Skeletal muscle tissue (tissue), 4 donors: ENCODE data around the gene EPAS1. TPM values are rescaled to one million over a fixed set of nuclear protein-coding genes. Genes with fewer than 3 reads are reported as not detected.

Experiments
- H3K27ac ChIP-seq: one replicate; pipeline ENCODE4 v1.7.0; 2013; ENCODE audit warnings: mild to moderate bottlenecking, low read depth, low read length, inconsistent platforms
- H3K27me3 ChIP-seq, 3 donors: one replicate each; pipeline ENCODE4 v1.7.0; 2013; ENCODE audit warnings: low read length in 3 of 3; ENCODE audit not compliant: control insufficient read depth in 3 of 3, insufficient read depth in 3 of 3
- H3K36me3 ChIP-seq, 3 donors: one replicate each; pipeline ENCODE4 v1.7.0; 2013; ENCODE audit warnings: low read length in 3 of 3; ENCODE audit not compliant: control insufficient read depth in 3 of 3, insufficient read depth in 3 of 3
- H3K4me1 ChIP-seq, 3 donors: one replicate each; pipeline ENCODE4 v1.7.0; 2013; ENCODE audit warnings: low read length in 3 of 3, mild to moderate bottlenecking in 3 of 3; ENCODE audit not compliant: control insufficient read depth in 3 of 3, insufficient read depth in 3 of 3
- H3K4me3 ChIP-seq, 3 donors: one replicate each; pipeline ENCODE4 v1.7.0; 2013; ENCODE audit warnings: low read length in 3 of 3
- H3K9ac ChIP-seq, 3 donors: one replicate each; pipeline ENCODE4 v1.7.0; 2013; ENCODE audit warnings: low read length in 3 of 3, mild to moderate bottlenecking in 3 of 3, moderate library complexity in 2 of 3, low read depth in 1 of 3
- H3K9me3 ChIP-seq, 3 donors: one replicate each; pipeline ENCODE4 v1.7.0; 2013; ENCODE audit warnings: low read length in 3 of 3; ENCODE audit not compliant: control insufficient read depth in 3 of 3
- total RNA-seq: library from RNA; depleted of rRNA; stranded (reverse); fragments of >200 nt; gene quantifications from one replicate; pipeline ENCODE4 v1.2.3, GENCODE V29; 2014
- donor health status: Osteomylitis.

EPAS1 gene
- total RNA-seq, 1 donor from 2014 or later, result 13.6 TPM

DNA sequence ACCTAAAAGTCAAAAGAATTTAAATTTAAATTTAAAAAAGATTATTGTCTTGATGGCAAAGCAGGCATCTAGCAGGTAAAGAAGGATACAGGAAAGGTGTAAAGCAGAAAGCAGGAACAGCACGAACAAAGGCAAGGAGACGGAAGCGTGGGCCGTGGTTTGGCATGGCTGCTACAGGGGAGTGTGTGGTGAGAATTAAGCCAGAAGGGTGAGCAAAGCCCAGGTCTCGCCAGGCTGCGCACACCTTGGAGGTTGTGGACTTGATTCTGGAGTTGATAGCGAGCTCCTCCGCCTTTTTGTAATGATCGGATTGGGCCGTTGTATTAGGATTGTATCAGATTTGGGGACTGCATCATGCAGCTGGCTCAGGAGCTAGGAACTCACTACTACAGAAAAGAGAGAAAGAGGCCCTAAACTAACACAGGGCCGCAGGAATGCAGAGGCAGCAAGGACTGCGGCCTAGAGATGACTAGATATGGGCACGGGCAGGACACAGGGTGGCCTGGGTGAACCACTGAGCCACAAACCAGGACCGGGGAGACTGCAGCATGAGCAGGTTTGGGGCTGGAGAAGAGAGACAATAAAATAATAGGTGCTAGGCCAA, 110.7 kb downstream of the EPAS1 start:
- no peaks in the 10 kb centered on the region for H3K27me3 ChIP-seq
- H3K27ac ChIP-seq, result no peak overlapping the region
- H3K4me1 ChIP-seq, result peaks cover 0 to 10% (median 8%) of the 10 kb centered on the region in 3 donors
- H3K9ac ChIP-seq, result no peak overlapping the region
- H3K4me3 ChIP-seq, result no peak overlapping the region
- no peaks in the 10 kb centered on the region for H3K9me3 ChIP-seq
- no peaks in the 10 kb centered on the region for H3K36me3 ChIP-seq

GRCh38 chr2:46409756-46410155, 112.5 kb downstream of the EPAS1 start:
- H3K4me3 ChIP-seq, result no peak overlapping the region
- H3K27ac ChIP-seq, result no peak overlapping the region
- no peaks in the 10 kb centered on the region for H3K36me3 ChIP-seq
- peaks cover 0 to 10% (median 8%) of the 10 kb centered on the region in 3 donors for H3K4me1 ChIP-seq
- no peak overlapping the region for H3K9ac ChIP-seq
- no peaks in the 10 kb centered on the region for H3K27me3 ChIP-seq
- H3K9me3 ChIP-seq, result no peaks in the 10 kb centered on the region

GRCh38 chr2:46410273-46411244, 113.4 kb downstream of the EPAS1 start:
- Histone ChIP-seq H3K4me1 (peaks cover 0 to 10% (median 8%) of the 10 kb centered on the region in 3 donors), H3K4me3 (no peak overlapping the region), H3K36me3 (no peaks in the 10 kb centered on the region), H3K27me3 (no peaks in the 10 kb centered on the region), H3K9me3 (no peaks in the 10 kb centered on the region), H3K9ac (no peak overlapping the region), H3K27ac (no peak overlapping the region)

- H3K9ac ChIP-seq, result no peak overlapping the region
- peaks cover 0 to 10% (median 8%) of the 10 kb centered on the region in 3 donors for H3K4me1 ChIP-seq
- no peak overlapping the region for H3K27ac ChIP-seq
- H3K4me3 ChIP-seq, result no peak overlapping the region
- H3K27me3 ChIP-seq, result no peaks in the 10 kb centered on the region
- no peaks in the 10 kb centered on the region for H3K9me3 ChIP-seq
- H3K36me3 ChIP-seq, result no peaks in the 10 kb centered on the region
These were observed 114.0 kb downstream of the EPAS1 start for GRCh38 chr2:46411245-46411641.

GRCh38 chr2:46411985-46412384, 114.8 kb downstream of the EPAS1 start:
- Histone ChIP-seq H3K9ac (no peak overlapping the region), H3K4me1 (peaks cover 0 to 10% (median 8%) of the 10 kb centered on the region in 3 donors), H3K36me3 (no peaks in the 10 kb centered on the region), H3K27ac (no peak overlapping the region), H3K9me3 (peaks cover 0 to 3% (median 0%) of the 10 kb centered on the region in 3 donors), H3K27me3 (no peaks in the 10 kb centered on the region), H3K4me3 (no peak overlapping the region)

- Histone ChIP-seq H3K36me3 (no peaks in the 10 kb centered on the region), H3K9ac (no peak overlapping the region), H3K4me1 (peaks cover 0 to 10% (median 8%) of the 10 kb centered on the region in 3 donors), H3K9me3 (peaks cover 0 to 7% (median 0%) of the 10 kb centered on the region in 3 donors), H3K4me3 (no peak overlapping the region), H3K27ac (no peak overlapping the region), H3K27me3 (no peaks in the 10 kb centered on the region)
These were observed 115.9 kb downstream of the EPAS1 start for GRCh38 chr2:46413111-46413510.

DNA sequence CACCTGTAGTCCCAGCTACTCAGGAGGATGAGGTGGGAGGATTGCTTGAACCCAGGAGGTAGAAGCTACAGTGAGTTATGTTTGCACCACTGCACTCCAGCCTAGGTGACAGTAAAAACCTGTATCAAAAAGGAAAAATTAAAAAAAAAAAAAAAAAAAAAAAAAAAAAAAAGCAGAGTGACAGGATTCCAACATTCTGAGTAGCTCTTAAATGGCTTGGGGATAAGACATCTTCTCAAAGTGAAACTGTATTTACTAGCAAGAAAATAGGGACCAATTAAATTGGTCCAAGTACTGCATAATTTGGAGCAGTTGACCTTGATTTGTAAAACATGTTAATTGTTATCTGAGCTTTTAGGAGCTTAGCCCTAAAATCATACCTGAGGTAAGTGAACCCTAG, 116.4 kb downstream of the EPAS1 start:
- H3K9me3 ChIP-seq, result peaks cover 0 to 7% (median 0%) of the 10 kb centered on the region in 3 donors
- no peaks in the 10 kb centered on the region for H3K27me3 ChIP-seq
- no peak overlapping the region for H3K9ac ChIP-seq
- H3K27ac ChIP-seq, result no peak overlapping the region
- H3K4me1 ChIP-seq, result peaks cover 0 to 10% (median 6%) of the 10 kb centered on the region in 3 donors
- H3K36me3 ChIP-seq, result no peaks in the 10 kb centered on the region
- no peak overlapping the region for H3K4me3 ChIP-seq

DNA sequence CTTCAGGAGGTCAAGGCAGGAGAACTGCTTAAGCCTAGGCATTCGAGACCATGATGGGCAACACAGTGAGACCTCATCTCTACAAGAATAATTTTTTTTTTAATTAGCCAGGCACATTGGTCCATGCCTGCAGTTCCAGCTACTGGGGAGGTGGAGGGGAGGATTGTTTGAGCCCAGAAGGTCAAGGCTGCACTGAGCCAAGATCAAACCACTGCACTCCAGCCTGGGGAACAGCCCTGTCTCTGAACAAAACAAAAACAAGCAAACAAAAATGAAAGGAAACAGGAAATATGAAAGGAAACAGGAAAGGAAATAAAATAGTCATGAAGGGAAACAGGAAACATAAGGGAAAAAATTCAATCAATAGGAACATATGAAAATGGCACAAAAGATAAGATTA, 117.5 kb downstream of the EPAS1 start:
- peaks cover 0 to 7% (median 0%) of the 10 kb centered on the region in 3 donors for H3K9me3 ChIP-seq
- peaks cover 0 to 8% (median 3%) of the 10 kb centered on the region in 3 donors for H3K4me1 ChIP-seq
- no peak overlapping the region for H3K9ac ChIP-seq
- no peaks in the 10 kb centered on the region for H3K27me3 ChIP-seq
- no peak overlapping the region for H3K27ac ChIP-seq
- no peak overlapping the region for H3K4me3 ChIP-seq
- no peaks in the 10 kb centered on the region for H3K36me3 ChIP-seq

- H3K9me3 ChIP-seq, result peaks cover 0 to 7% (median 0%) of the 10 kb centered on the region in 3 donors
- no peak overlapping the region for H3K4me3 ChIP-seq
- H3K27me3 ChIP-seq, result no peaks in the 10 kb centered on the region
- H3K4me1 ChIP-seq, result peaks cover 0 to 5% (median 3%) of the 10 kb centered on the region in 3 donors
- H3K36me3 ChIP-seq, result no peaks in the 10 kb centered on the region
- no peak overlapping the region for H3K9ac ChIP-seq
- H3K27ac ChIP-seq, result no peak overlapping the region
These were observed 119.1 kb downstream of the EPAS1 start for GRCh38 chr2:46416280-46416679.
